Vagina (tissue), 2 donors: ENCODE measurements around the gene MAN2B2.

Experiments used
- CTCF ChIP-seq, 3 experiments: fragments of 450-650 bp in 2 of 3; fragments of 200-600 bp in 1 of 3; sonication (generic) in 1 of 3; IDR thresholded peaks; one replicate each; pipeline ENCODE4 v1.5.1; 2017 to 2019; ENCODE audit warnings: antibody characterized with exemption in 3 of 3, mild to moderate bottlenecking in 2 of 3, moderate library complexity in 2 of 3
- POLR2A ChIP-seq, 2 donors: fragments of 450-650 bp; IDR thresholded peaks; one replicate each; pipeline ENCODE4 v1.6.1; 2017; ENCODE audit warnings: antibody characterized with exemption in 2 of 2, mild to moderate bottlenecking in 2 of 2, moderate library complexity in 2 of 2

GRCh38 chr4:6596948-6597347, 22.0 kb downstream of the MAN2B2 start:
- no peak for TF ChIP-seq CTCF (IDR thresholded peaks at IDR 0.05)
- TF ChIP-seq POLR2A (IDR thresholded peaks at IDR 0.05): no peak
